GM19239 (cell line): Measurements from ENCODE around the gene C2orf74.

ENCODE experiments used
- DNase-seq: peaks from one replicate; pipeline ENCODE4 v3.0.0; 2011; ENCODE audit warnings: low spot score; ENCODE audit not compliant: insufficient read length
- FAIRE-seq: peaks from 2 replicates; lab custom pipeline; 2011; peaks lifted over from hg19 to GRCh38; lab: Jason Lieb, UNC

C2orf74 gene

GRCh38 chr2:61196671-61197070 lies 34.7 kb downstream of the C2orf74 start:
- no peak for DNase-seq
- no peak for FAIRE-seq

GRCh38 chr2:61205132-61205531 lies 43.1 kb downstream of the C2orf74 start:
- FAIRE-seq, result no peak

GRCh38 chr2:61210332-61210981 lies 48.5 kb downstream of the C2orf74 start:
- no peak for DNase-seq
- FAIRE-seq, result no peak

More at GRCh38 chr2:61205132-61205531, 43.1 kb downstream of the C2orf74 start:
- no peak for DNase-seq

GRCh38 chr2:61214171-61214570 lies 52.2 kb downstream of the C2orf74 start:
- FAIRE-seq (no peak), DNase-seq (no peak)
